Loucy (cell line): Measurements from ENCODE around the gene TBX18.

ENCODE experiments used
- EZH2phosphoT487 ChIP-seq: fragments of 200-600 bp; IDR thresholded peaks from 2 replicates; pipeline ENCODE4 v1.6.1; 2018; ENCODE audit warnings: antibody characterized with exemption, mild to moderate bottlenecking, moderate library complexity, borderline replicate concordance
- TF ChIP-seq, protein P1 (sequence below): fragments of 200-600 bp; sonication (generic); conservative IDR thresholded peaks from 2 replicates; pipeline ENCODE4 v1.5.1; 2014; ENCODE audit warnings: mild to moderate bottlenecking, antibody characterized with exemption, low read length

DNA sequence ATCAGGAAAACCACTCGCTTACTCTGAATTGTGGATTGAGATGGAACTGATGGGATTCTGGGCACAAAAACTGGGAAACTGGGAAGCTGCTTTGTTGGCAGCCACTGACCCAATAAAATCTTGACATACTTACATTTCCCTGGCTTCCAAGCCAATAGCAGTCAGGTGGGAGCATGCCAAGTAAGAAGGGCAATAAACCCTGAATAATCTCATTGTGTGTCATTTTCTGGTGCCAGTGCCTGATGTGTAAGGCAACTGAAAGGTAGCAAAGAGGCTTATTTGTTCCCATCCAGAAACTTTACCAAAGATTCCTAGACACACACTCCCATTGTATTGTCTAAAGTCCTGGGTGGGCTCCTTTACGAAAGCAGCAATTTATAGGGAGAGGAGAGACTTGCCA is 93.2 kb downstream of the TBX18 start:
- TF ChIP-seq, protein P1, sequence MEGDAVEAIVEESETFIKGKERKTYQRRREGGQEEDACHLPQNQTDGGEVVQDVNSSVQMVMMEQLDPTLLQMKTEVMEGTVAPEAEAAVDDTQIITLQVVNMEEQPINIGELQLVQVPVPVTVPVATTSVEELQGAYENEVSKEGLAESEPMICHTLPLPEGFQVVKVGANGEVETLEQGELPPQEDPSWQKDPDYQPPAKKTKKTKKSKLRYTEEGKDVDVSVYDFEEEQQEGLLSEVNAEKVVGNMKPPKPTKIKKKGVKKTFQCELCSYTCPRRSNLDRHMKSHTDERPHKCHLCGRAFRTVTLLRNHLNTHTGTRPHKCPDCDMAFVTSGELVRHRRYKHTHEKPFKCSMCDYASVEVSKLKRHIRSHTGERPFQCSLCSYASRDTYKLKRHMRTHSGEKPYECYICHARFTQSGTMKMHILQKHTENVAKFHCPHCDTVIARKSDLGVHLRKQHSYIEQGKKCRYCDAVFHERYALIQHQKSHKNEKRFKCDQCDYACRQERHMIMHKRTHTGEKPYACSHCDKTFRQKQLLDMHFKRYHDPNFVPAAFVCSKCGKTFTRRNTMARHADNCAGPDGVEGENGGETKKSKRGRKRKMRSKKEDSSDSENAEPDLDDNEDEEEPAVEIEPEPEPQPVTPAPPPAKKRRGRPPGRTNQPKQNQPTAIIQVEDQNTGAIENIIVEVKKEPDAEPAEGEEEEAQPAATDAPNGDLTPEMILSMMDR: no peak
- no peak for TF ChIP-seq EZH2phosphoT487
